HL-60 (cell line): ENCODE results near the gene DLG3.
"Not testable (repeated sequence)": the region's sequence is repeated elsewhere in the genome, so short reads cannot be mapped to it uniquely, and the experiment has no call there.

Experiments
- DNase-seq, 2 experiments: peaks; one replicate each; pipeline ENCODE4 v3.0.0-alpha.2; 2010 to 2020; ENCODE audit warnings: low read depth in 1 of 2, low spot score in 1 of 2
- H3K27ac ChIP-seq: fragments of 250-450 bp; sonication (Bioruptor Pico); replicated peaks from 2 replicates; pipeline ENCODE4 v1.5.1; 2020; ENCODE audit warnings: mild to moderate bottlenecking, moderate library complexity
- H3K27me3 ChIP-seq: fragments of 250-450 bp; sonication (Bioruptor Pico); 2 replicates; pipeline ENCODE4 v1.5.1; 2021; ENCODE audit warnings: mild to moderate bottlenecking, moderate library complexity; ENCODE audit not compliant: insufficient read depth, poor library complexity, severe bottlenecking
- H3K4me3 ChIP-seq: replicated peaks from 2 replicates; pipeline ENCODE4 v1.5.1; 2011; ENCODE audit warnings: mild to moderate bottlenecking, control low read depth, low read length; ENCODE audit not compliant: insufficient read depth
- CTCF ChIP-seq: IDR thresholded peaks from one replicate; pipeline ENCODE4 v1.5.1; 2011; ENCODE audit warnings: low read length, control low read depth, inconsistent platforms; ENCODE audit not compliant: insufficient read depth
- GABPA ChIP-seq: IDR thresholded peaks from 2 replicates; pipeline ENCODE4 v1.6.1; 2012; ENCODE audit warnings: low read depth
- POLR2AphosphoS5 ChIP-seq: IDR thresholded peaks from 2 replicates; pipeline ENCODE4 v1.6.1; 2012; ENCODE audit warnings: low read depth
- REST ChIP-seq: IDR thresholded peaks from 2 replicates; pipeline ENCODE4 v1.6.1; 2012; ENCODE audit warnings: low read depth; ENCODE audit not compliant: insufficient replicate concordance
- SPI1 ChIP-seq: IDR thresholded peaks from 2 replicates; pipeline ENCODE4 v1.6.1; 2012; ENCODE audit warnings: low read depth, mild to moderate bottlenecking, borderline replicate concordance
- long read RNA-seq: library from polyadenylated mRNA; unstranded; transcript quantifications from one replicate; pipeline ENCODE4 v2.0.0, GENCODE V29; 2020

DLG3 gene
- long read RNA-seq: 0 reads

DNA sequence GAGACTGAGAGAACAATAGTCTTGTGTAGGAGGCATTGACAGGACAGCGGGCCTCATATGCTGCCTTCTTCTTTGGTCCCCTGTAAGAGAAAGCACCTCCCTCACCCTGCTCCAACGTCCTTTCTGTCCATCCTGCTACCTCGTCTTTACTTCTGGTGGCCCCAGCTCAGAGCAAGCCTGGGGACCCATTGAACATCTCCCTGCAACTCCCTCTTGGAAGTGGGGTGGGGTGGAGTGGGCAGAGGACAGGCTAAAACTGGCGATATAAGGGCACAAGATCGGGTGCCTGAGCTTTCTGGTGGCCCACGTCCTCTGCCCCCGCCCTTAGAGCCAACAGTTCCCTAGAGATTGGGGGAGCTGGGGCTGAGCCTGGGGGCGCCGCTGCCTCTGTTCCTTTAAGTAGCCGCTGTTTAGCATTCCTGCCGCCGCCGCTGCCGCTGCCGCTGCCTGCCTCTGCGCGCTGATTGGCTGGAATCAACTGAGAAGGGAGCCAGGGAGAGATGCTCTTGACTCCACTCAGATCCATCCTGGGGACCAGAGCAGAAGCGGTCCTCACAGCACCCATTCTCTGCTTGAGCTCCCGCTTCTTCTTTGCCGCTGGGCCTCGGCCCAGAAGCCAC lies at the start of gene DLG3:
Gene DLG3, plus strand, starts transcription at position 510 of the 620 bp plus-strand sequence. CDS start 367 bp downstream, outside the sequence.
- no peak for DNase-seq
- Histone ChIP-seq H3K27ac (no peak within 1 kb of the TSS), H3K27me3 (peaks cover 8% of the 10 kb centered on the region), H3K4me3 (no peak within 1 kb of the TSS)
- TF ChIP-seq CTCF: no peak
- no peak for TF ChIP-seq GABPA
- TF ChIP-seq REST: no peak
- no peak for TF ChIP-seq SPI1
- no peak for TF ChIP-seq POLR2AphosphoS5

DNA sequence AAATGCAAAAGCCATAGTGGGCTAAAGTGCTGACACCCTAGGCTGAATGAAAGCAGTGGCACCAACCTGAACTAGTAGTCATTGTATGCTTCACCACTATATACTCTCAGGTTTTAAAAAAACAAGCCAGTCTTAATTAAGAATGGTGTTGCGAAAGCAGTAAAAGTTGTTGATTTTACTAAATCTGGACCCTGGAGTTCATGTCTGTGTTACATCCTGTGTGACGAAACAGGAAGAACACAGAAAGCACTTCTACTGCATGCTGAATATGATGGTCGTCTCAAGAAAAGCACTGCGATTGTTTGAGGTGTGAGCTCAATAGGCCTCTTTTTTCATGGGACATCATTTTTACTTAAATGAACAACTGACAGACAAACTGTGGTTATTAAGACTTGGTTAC lies 45.7 kb upstream of the DLG3 start:
- no peak overlapping the region for H3K4me3 ChIP-seq
- DNase-seq: peak in 1 of 2 experiments; percentile 1
- H3K27ac ChIP-seq: no peak overlapping the region
- H3K27me3 ChIP-seq: no peaks in the 10 kb centered on the region
- TF ChIP-seq GABPA: no peak
- TF ChIP-seq POLR2AphosphoS5: no peak
- TF ChIP-seq SPI1: no peak
- TF ChIP-seq CTCF: no peak
- no peak for TF ChIP-seq REST

- DNase-seq, H3K27ac ChIP-seq, H3K4me3 ChIP-seq, H3K27me3 ChIP-seq: not testable (repeated sequence)
These were observed 44.5 kb upstream of the DLG3 start for GRCh38 chrX:70400181-70400580.

- H3K27ac ChIP-seq: no peak overlapping the region
- no peak for DNase-seq
- no peak for TF ChIP-seq SPI1
- no peak for TF ChIP-seq CTCF
- TF ChIP-seq POLR2AphosphoS5: no peak
- TF ChIP-seq GABPA: no peak
- TF ChIP-seq REST: no peak
- H3K27me3 ChIP-seq: no peaks in the 10 kb centered on the region
- H3K4me3 ChIP-seq: no peak overlapping the region
These were observed 41.9 kb upstream of the DLG3 start for GRCh38 chrX:70402721-70403120.
